Astrocyte (in vitro differentiated cells and primary cell): ENCODE measurements around the gene STPG3. TPM values are rescaled to one million over a fixed set of nuclear protein-coding genes. Genes with fewer than 3 reads are reported as not detected.

Source experiments
- DNase-seq: peaks from one replicate; pipeline ENCODE4 v3.0.0-alpha.2; 2010; ENCODE audit warnings: low read depth
- FAIRE-seq: peaks from 2 replicates; lab custom pipeline; 2011; peaks lifted over from hg19 to GRCh38; lab: Jason Lieb, UNC
- H2AFZ ChIP-seq: 2 replicates; pipeline ENCODE4 v1.6.0; 2012; ENCODE audit warnings: low read depth, low read length, inconsistent platforms
- H3K27ac ChIP-seq: 2 replicates; pipeline ENCODE4 v1.5.1; 2011; ENCODE audit warnings: low read depth, low read length, inconsistent platforms
- H3K27me3 ChIP-seq: 2 replicates; pipeline ENCODE4 v1.6.0; 2011; ENCODE audit warnings: low read length, inconsistent platforms; ENCODE audit not compliant: insufficient read depth
- H3K36me3 ChIP-seq: 2 replicates; pipeline ENCODE4 v1.5.1; 2011; ENCODE audit warnings: low read length, inconsistent platforms; ENCODE audit not compliant: insufficient read depth
- H3K4me1 ChIP-seq: 2 replicates; pipeline ENCODE4 v1.5.1; 2011; ENCODE audit warnings: low read length, inconsistent platforms; ENCODE audit not compliant: insufficient read depth
- H3K4me2 ChIP-seq: 2 replicates; pipeline ENCODE4 v1.6.0; 2012; ENCODE audit warnings: low read length, inconsistent platforms
- H3K4me3 ChIP-seq: 2 replicates; pipeline ENCODE4 v1.5.1; 2011; ENCODE audit warnings: low read depth, mild to moderate bottlenecking, low read length, inconsistent platforms; ENCODE audit not compliant: insufficient read depth
- H3K79me2 ChIP-seq: 2 replicates; pipeline ENCODE4 v1.6.0; 2012; ENCODE audit warnings: mild to moderate bottlenecking, low read length, inconsistent platforms; ENCODE audit not compliant: insufficient read depth
- H3K9ac ChIP-seq: 2 replicates; pipeline ENCODE4 v1.6.0; 2012; ENCODE audit warnings: mild to moderate bottlenecking, low read length, inconsistent platforms
- H3K9me3 ChIP-seq: 2 replicates; pipeline ENCODE4 v1.5.1; 2012; ENCODE audit warnings: low read depth, mild to moderate bottlenecking, low read length, inconsistent platforms; ENCODE audit not compliant: insufficient read depth
- H4K20me1 ChIP-seq: 2 replicates; pipeline ENCODE4 v1.6.0; 2012; ENCODE audit warnings: low read length, inconsistent platforms; ENCODE audit not compliant: insufficient read depth
- H3K27ac Mint-ChIP-seq: one replicate; pipeline ENCODE4 v1.8.0; 2021; ENCODE audit warnings: mild to moderate bottlenecking, mixed read lengths; ENCODE audit not compliant: unreplicated experiment
- H3K27me3 Mint-ChIP-seq: one replicate; pipeline ENCODE4 v1.8.0; 2021; ENCODE audit warnings: low read depth, mixed read lengths; ENCODE audit not compliant: unreplicated experiment
- H3K36me3 Mint-ChIP-seq: one replicate; pipeline ENCODE4 v1.8.0; 2021; ENCODE audit warnings: low read depth, mixed read lengths; ENCODE audit not compliant: unreplicated experiment
- H3K4me1 Mint-ChIP-seq: one replicate; pipeline ENCODE4 v1.8.0; 2021; ENCODE audit warnings: low read depth, mixed read lengths; ENCODE audit not compliant: unreplicated experiment
- H3K4me3 Mint-ChIP-seq: one replicate; pipeline ENCODE4 v1.8.0; 2021; ENCODE audit warnings: mild to moderate bottlenecking, moderate library complexity, mixed read lengths; ENCODE audit not compliant: unreplicated experiment
- H3K9me3 Mint-ChIP-seq: one replicate; pipeline ENCODE4 v1.8.0; 2021; ENCODE audit warnings: mild to moderate bottlenecking, mixed read lengths; ENCODE audit not compliant: unreplicated experiment
- EZH2 ChIP-seq: IDR thresholded peaks from 2 replicates; pipeline ENCODE4 v1.6.1; 2012; ENCODE audit warnings: mild to moderate bottlenecking, low read length, inconsistent platforms; ENCODE audit not compliant: insufficient read depth
- total RNA-seq: library from RNA; stranded (reverse); gene quantifications from 2 replicates; pipeline ENCODE4 v1.2.1, GENCODE V29; 2021
- TF ChIP-seq, protein P1 (sequence below): IDR thresholded peaks from 2 replicates; pipeline ENCODE4 v1.5.1; 2011; ENCODE audit warnings: low read depth, mild to moderate bottlenecking, inconsistent platforms, low read length, moderate library complexity; ENCODE audit not compliant: insufficient read depth

Gene STPG3
- total RNA-seq, 1 donor from 2014 or later, result not detected

DNA sequence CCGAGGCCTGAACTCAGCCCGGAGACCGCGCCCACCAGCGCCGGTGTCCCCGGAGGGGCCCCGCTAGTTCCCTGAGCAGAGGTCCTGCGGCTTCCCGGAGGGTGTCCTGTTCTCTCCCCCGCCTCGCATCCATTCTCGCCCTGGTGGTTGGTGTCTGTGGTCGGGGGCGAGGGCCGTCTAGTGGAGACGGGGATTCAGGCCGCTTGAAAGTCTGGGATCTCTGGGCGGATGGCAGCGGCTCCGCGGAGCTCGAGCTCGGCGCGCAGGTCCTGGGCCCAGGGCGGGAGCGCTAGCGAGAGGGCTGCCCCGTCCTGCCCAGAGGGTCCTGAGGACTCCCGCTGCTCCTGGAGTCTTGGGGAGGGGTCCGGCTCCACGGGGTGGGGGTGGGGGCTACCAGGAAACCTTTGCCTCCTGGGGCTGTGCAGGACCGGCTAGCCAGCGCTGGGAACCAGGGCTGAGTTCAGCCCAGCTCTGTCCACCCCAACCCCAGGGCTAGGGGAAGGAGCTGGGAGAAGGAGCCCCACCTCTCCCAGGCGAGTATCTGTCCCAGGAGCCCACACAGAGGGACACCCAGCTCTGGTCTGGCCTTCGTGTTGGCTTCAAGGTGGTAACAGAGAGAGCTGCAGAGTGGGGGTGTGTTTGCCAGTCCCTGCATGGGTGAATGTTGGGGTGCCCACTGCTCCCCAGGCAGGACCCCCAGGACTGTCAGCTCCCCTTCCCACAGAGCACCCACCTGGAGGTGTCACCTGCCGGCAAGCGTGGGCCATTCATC, 30.4 kb downstream of the STPG3 start:
- FAIRE-seq (no peak), DNase-seq (no peak)
- H3K4me1 Mint-ChIP-seq, result no peaks in the 10 kb centered on the region
- Histone ChIP-seq H2AFZ (no peak overlapping the region), H3K36me3 (no peaks in the 10 kb centered on the region), H3K4me3 (peak overlapping the region; percentile 10), H4K20me1 (peaks cover 41% of the 10 kb centered on the region), H3K9ac (no peak overlapping the region), H3K4me2 (peak overlapping the region; percentile 76), H3K27me3 (no peaks in the 10 kb centered on the region), H3K9me3 (no peaks in the 10 kb centered on the region), H3K4me1 (peaks cover 28% of the 10 kb centered on the region), H3K79me2 (peaks cover 28% of the 10 kb centered on the region), H3K27ac (no peak overlapping the region)
- H3K4me3 Mint-ChIP-seq, result no peak overlapping the region
- H3K9me3 Mint-ChIP-seq, result peaks cover 2% of the 10 kb centered on the region
- TF ChIP-seq, protein P1, sequence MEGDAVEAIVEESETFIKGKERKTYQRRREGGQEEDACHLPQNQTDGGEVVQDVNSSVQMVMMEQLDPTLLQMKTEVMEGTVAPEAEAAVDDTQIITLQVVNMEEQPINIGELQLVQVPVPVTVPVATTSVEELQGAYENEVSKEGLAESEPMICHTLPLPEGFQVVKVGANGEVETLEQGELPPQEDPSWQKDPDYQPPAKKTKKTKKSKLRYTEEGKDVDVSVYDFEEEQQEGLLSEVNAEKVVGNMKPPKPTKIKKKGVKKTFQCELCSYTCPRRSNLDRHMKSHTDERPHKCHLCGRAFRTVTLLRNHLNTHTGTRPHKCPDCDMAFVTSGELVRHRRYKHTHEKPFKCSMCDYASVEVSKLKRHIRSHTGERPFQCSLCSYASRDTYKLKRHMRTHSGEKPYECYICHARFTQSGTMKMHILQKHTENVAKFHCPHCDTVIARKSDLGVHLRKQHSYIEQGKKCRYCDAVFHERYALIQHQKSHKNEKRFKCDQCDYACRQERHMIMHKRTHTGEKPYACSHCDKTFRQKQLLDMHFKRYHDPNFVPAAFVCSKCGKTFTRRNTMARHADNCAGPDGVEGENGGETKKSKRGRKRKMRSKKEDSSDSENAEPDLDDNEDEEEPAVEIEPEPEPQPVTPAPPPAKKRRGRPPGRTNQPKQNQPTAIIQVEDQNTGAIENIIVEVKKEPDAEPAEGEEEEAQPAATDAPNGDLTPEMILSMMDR, result no peak
- no peak for TF ChIP-seq EZH2
- peaks cover 3% of the 10 kb centered on the region for H3K36me3 Mint-ChIP-seq
- no peak overlapping the region for H3K27ac Mint-ChIP-seq
- no peaks in the 10 kb centered on the region for H3K27me3 Mint-ChIP-seq

DNA sequence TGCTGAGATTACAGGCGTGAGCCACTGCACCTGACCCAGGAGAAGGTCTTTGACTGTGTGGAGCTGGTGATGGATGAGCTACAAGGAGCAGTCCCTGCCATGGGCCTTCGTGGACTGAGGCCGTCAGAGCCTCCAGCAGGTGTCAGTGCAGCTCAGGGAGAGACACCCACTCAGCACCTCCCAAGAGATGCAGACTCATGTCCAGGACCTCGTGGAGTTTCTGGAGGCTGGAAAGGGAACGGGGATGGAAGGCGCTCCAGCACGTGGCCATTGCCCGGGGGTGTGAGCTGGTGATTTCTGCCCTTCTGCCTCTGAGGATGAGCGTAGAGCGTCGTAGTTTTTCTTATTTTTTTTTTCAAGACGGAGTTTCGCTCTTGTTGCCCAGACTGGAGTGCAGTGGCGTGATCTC, 35.9 kb downstream of the STPG3 start:
- peaks cover 12% of the 10 kb centered on the region for H4K20me1 ChIP-seq
- Mint-ChIP-seq H3K36me3 (peaks cover 3% of the 10 kb centered on the region), H3K9me3 (peaks cover 2% of the 10 kb centered on the region), H3K27me3 (no peaks in the 10 kb centered on the region), H3K27ac (no peak overlapping the region), H3K4me3 (peak overlapping the region; percentile 29), H3K4me1 (no peaks in the 10 kb centered on the region)
- H3K9ac ChIP-seq, result no peak overlapping the region
- H3K27ac ChIP-seq, result no peak overlapping the region
- H3K9me3 ChIP-seq, result no peaks in the 10 kb centered on the region
- TF ChIP-seq, protein P1, result peak; percentile 50
- TF ChIP-seq EZH2, result no peak
- DNase-seq (no peak), FAIRE-seq (no peak)
- no peaks in the 10 kb centered on the region for H3K79me2 ChIP-seq
- no peaks in the 10 kb centered on the region for H3K4me1 ChIP-seq
- H3K36me3 ChIP-seq, result no peaks in the 10 kb centered on the region
- H3K4me3 ChIP-seq, result no peak overlapping the region
- H3K4me2 ChIP-seq, result no peak overlapping the region
- no peaks in the 10 kb centered on the region for H3K27me3 ChIP-seq
- H2AFZ ChIP-seq, result no peak overlapping the region

DNA sequence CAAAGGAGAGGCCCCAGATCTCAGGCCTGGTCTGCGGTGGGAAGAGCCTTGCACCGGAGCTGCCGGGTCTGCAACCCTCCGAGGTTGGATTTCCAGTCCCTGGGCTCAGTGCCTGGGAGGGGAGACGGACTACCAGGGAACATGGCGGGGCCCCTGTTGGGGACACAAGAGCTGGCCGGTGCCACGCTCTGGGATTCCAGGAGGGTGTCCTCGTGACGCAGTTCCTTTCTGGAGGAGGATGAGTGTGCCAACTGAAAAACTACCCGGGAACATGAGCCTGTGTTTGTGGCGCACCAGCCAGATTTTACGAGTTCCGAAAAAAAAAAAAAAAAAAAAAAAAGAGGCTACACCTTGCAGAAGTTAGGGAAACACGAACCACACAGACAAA, 42.0 kb downstream of the STPG3 start:
- no peak overlapping the region for H3K9ac ChIP-seq
- H3K4me2 ChIP-seq, result no peak overlapping the region
- H3K4me3 Mint-ChIP-seq, result no peak overlapping the region
- no peak overlapping the region for H3K4me3 ChIP-seq
- H3K36me3 ChIP-seq, result no peaks in the 10 kb centered on the region
- no peak overlapping the region for H3K27ac ChIP-seq
- no peaks in the 10 kb centered on the region for H3K79me2 ChIP-seq
- H3K27ac Mint-ChIP-seq, result no peak overlapping the region
- peaks cover 4% of the 10 kb centered on the region for H3K9me3 ChIP-seq
- H3K27me3 ChIP-seq, result peaks cover 6% of the 10 kb centered on the region
- H2AFZ ChIP-seq, result no peak overlapping the region
- H3K27me3 Mint-ChIP-seq, result peaks cover 11% of the 10 kb centered on the region
- H3K9me3 Mint-ChIP-seq, result no peaks in the 10 kb centered on the region
- no peak for DNase-seq
- H3K4me1 ChIP-seq, result peaks cover 14% of the 10 kb centered on the region
- H3K36me3 Mint-ChIP-seq, result no peaks in the 10 kb centered on the region
- FAIRE-seq, result no peak
- no peak for TF ChIP-seq EZH2
- TF ChIP-seq, protein P1, result no peak
- no peaks in the 10 kb centered on the region for H4K20me1 ChIP-seq
- H3K4me1 Mint-ChIP-seq, result peaks cover 4% of the 10 kb centered on the region
